ENCODE measurements around the gene RABGAP1L. TPM values are rescaled to one million over a fixed set of nuclear protein-coding genes. Genes with fewer than 3 reads are reported as not detected.
"Not testable (repeated sequence)": the region's sequence is repeated elsewhere in the genome, so short reads cannot be mapped to it uniquely, and the experiment has no call there.

The RABGAP1L gene
- total and polyA plus RNA-seq, 12 donors: 13.0 to 167 (median 109) TPM

GRCh38 chr1:174583316-174583715, 424.0 kb downstream of the RABGAP1L start:
- 96 to 98% methylated on average over 1 of the region's 1 CpG for WGBS, 2 donors
- ATAC-seq: no peak
- Histone ChIP-seq H3K27ac (no peak overlapping the region), H3K36me3 (peaks cover 0 to 11% (median 0%) of the 10 kb centered on the region in 9 donors), H3K4me1 (no peaks in the 10 kb centered on the region), H3K27me3 (no peaks in the 10 kb centered on the region), H3K9me3 (peaks cover 0 to 26% (median 8%) of the 10 kb centered on the region in 11 donors), H3K4me3 (no peak overlapping the region)
- intact Hi-C loops (cut with DNase I): no loop called here
- TF ChIP-seq, protein P1, sequence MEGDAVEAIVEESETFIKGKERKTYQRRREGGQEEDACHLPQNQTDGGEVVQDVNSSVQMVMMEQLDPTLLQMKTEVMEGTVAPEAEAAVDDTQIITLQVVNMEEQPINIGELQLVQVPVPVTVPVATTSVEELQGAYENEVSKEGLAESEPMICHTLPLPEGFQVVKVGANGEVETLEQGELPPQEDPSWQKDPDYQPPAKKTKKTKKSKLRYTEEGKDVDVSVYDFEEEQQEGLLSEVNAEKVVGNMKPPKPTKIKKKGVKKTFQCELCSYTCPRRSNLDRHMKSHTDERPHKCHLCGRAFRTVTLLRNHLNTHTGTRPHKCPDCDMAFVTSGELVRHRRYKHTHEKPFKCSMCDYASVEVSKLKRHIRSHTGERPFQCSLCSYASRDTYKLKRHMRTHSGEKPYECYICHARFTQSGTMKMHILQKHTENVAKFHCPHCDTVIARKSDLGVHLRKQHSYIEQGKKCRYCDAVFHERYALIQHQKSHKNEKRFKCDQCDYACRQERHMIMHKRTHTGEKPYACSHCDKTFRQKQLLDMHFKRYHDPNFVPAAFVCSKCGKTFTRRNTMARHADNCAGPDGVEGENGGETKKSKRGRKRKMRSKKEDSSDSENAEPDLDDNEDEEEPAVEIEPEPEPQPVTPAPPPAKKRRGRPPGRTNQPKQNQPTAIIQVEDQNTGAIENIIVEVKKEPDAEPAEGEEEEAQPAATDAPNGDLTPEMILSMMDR (IDR thresholded peaks at IDR 0.05): no peak
- DNase-seq: no peak

DNA sequence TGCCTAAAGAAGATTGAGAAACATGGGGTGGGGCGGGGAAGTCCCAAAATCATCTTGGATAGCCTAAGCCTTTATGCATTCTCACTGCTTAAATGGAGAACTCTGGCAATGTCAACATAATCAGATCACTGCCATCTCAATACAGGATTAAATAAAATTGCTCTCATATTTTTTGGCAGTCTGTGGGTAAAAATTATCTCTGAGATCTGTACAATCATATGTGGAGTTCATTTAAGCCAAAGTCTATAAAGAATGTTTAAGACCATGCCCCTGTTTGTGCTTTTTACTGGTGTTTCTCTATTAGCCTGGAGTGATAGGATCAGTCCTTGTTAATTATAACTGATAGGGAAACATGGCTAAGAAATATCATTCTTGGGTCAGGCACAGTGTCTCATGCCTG, 424.8 kb downstream of the RABGAP1L start:
- no peak overlapping the region for H3K27ac ChIP-seq
- H3K9me3 ChIP-seq: peaks cover 0 to 33% (median 14%) of the 10 kb centered on the region in 11 donors
- 98 to 100% methylated on average over 1 of the region's 1 CpG for whole genome bisulfite sequencing, 2 donors
- no peaks in the 10 kb centered on the region for H3K4me1 ChIP-seq
- H3K4me3 ChIP-seq: no peak overlapping the region
- no peak for ATAC-seq
- no peak for DNase-seq
- intact Hi-C loops (cut with DNase I): no loop called here
- H3K27me3 ChIP-seq: no peaks in the 10 kb centered on the region
- TF ChIP-seq, protein P1 (IDR thresholded peaks at IDR 0.05): no peak
- H3K36me3 ChIP-seq: peaks cover 0 to 11% (median 0%) of the 10 kb centered on the region in 9 donors

- ATAC-seq; H3K4me3 ChIP-seq; H3K27ac ChIP-seq; H3K4me1 ChIP-seq; intact Hi-C loops (cut with DNase I); H3K27me3 ChIP-seq; DNase-seq: not testable (repeated sequence)
- H3K36me3 ChIP-seq: peaks cover 0 to 11% (median 0%) of the 10 kb centered on the region in 9 donors
- peaks cover 0 to 31% (median 21%) of the 10 kb centered on the region in 11 donors for H3K9me3 ChIP-seq
These were observed 429.3 kb downstream of the RABGAP1L start for GRCh38 chr1:174588618-174589017.

GRCh38 chr1:174605198-174605597, 445.9 kb downstream of the RABGAP1L start:
- TF ChIP-seq, protein P1 (IDR thresholded peaks at IDR 0.05): no peak
- intact Hi-C loops (cut with DNase I): no loop called here
- H3K36me3 ChIP-seq: peaks cover 0 to 5% (median 0%) of the 10 kb centered on the region in 9 donors
- H3K27me3 ChIP-seq: no peaks in the 10 kb centered on the region
- no peak overlapping the region for H3K27ac ChIP-seq
- no peaks in the 10 kb centered on the region for H3K4me1 ChIP-seq
- no peak for ATAC-seq
- H3K4me3 ChIP-seq: no peak overlapping the region
- 91 to 98% methylated on average over 1 of the region's 1 CpG for WGBS, 2 donors
- peaks cover 0 to 17% (median 0%) of the 10 kb centered on the region in 11 donors for H3K9me3 ChIP-seq
- DNase-seq: no peak

DNA sequence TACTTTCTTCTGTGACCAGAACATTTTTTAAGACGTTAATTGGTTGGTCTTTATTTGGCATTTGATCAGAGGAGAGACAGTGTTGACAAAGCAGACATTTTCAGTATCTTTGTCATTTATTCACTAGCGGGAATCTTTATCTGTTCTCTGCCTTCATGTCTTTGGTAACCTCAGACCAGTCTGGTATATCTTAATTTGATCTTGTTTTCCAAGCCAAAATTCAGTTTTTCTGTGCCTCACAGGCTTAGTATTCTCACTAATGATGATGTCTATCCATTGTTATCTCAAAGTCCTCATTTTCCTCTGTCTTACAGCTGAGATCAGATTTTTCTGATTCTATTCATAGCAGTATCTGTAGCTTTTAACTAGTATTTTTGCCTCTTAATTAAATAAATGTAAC, 447.2 kb downstream of the RABGAP1L start:
- ATAC-seq (no peak), DNase-seq (no peak)
- 75 to 79% methylated on average over 2 of the region's 2 CpGs for WGBS, 2 donors
- H3K27me3 ChIP-seq: no peaks in the 10 kb centered on the region
- no peak overlapping the region for H3K27ac ChIP-seq
- TF ChIP-seq, protein P1 (IDR thresholded peaks at IDR 0.05): no peak
- H3K36me3 ChIP-seq: peaks cover 0 to 5% (median 0%) of the 10 kb centered on the region in 9 donors
- peaks cover 0 to 20% (median 0%) of the 10 kb centered on the region in 11 donors for H3K9me3 ChIP-seq
- H3K4me1 ChIP-seq: no peaks in the 10 kb centered on the region
- H3K4me3 ChIP-seq: no peak overlapping the region
- intact Hi-C loops (cut with DNase I): no loop called here

DNA sequence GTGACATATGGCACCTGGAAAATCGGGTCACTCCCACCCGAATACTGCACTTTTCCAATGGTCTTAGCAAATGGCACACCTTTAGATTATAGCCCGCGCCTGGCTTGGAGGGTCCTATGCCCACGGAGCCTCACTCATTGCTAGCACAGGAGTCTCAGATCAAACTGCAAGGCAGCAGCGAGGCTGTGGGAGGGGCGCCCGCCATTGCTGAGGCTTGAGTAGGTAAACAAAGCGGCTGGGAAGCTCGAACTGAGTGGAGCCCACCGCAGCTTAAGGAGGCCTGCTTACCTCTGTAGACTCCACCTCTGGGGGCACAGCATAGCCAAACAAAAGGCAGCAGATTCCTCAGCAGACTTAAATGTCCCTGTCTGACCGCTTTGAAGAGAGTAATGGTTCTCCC, 458.6 kb downstream of the RABGAP1L start:
- H3K27ac ChIP-seq; ATAC-seq; intact Hi-C loops (cut with DNase I); H3K4me3 ChIP-seq; H3K36me3 ChIP-seq; DNase-seq; H3K9me3 ChIP-seq; H3K27me3 ChIP-seq; H3K4me1 ChIP-seq: not testable (repeated sequence)
- 92 to 98% methylated on average over 12 of the region's 12 CpGs for WGBS, 2 donors
